Neural crest cell (in vitro differentiated cells): ENCODE results near the gene SLC35F6. TPM values are rescaled to one million over a fixed set of nuclear protein-coding genes. Genes with fewer than 3 reads are reported as not detected.

Experiments
- DNase-seq: peaks from one replicate; pipeline ENCODE4 v3.0.0; 2021; ENCODE audit warnings: low read depth, mixed read lengths, low spot score
- H3K27ac Mint-ChIP-seq: one replicate; pipeline ENCODE4 v1.8.0; 2021; ENCODE audit warnings: mild to moderate bottlenecking, mixed read lengths; ENCODE audit not compliant: unreplicated experiment
- H3K27me3 Mint-ChIP-seq: 2 replicates; pipeline ENCODE4 v1.8.0; 2021; ENCODE audit warnings: low read depth, mild to moderate bottlenecking, mixed read lengths
- H3K36me3 Mint-ChIP-seq: 2 replicates; pipeline ENCODE4 v1.8.0; 2021; ENCODE audit warnings: low read depth, mild to moderate bottlenecking, mixed read lengths
- H3K4me1 Mint-ChIP-seq: 2 replicates; pipeline ENCODE4 v1.8.0; 2021; ENCODE audit warnings: mixed read lengths
- H3K4me3 Mint-ChIP-seq: one replicate; pipeline ENCODE4 v1.8.0; 2021; ENCODE audit warnings: mild to moderate bottlenecking, mixed read lengths
- H3K9me3 Mint-ChIP-seq: 2 replicates; pipeline ENCODE4 v1.8.0; 2021; ENCODE audit warnings: mixed read lengths
- CTCF ChIP-seq: fragments of 200-600 bp; sonication (generic); conservative IDR thresholded peaks from 2 replicates; pipeline ENCODE4 v1.5.0; 2021; ENCODE audit warnings: antibody characterized with exemption, mild to moderate bottlenecking
- total RNA-seq: library from RNA; stranded (reverse); gene quantifications from 2 replicates; pipeline ENCODE4 v1.2.1, GENCODE V29; 2021

SLC35F6 gene
- total RNA-seq, 1 donor from 2014 or later = 30.6 TPM

GRCh38 chr2:26739514-26739913 lies 24.6 kb upstream of the SLC35F6 start:
- no peaks in the 10 kb centered on the region for H3K9me3 Mint-ChIP-seq
- no peak for TF ChIP-seq CTCF
- H3K27ac Mint-ChIP-seq = no peak overlapping the region
- H3K4me3 Mint-ChIP-seq = no peak overlapping the region
- no peaks in the 10 kb centered on the region for H3K27me3 Mint-ChIP-seq
- H3K4me1 Mint-ChIP-seq = peaks cover 27% of the 10 kb centered on the region
- no peaks in the 10 kb centered on the region for H3K36me3 Mint-ChIP-seq
- DNase-seq = no peak

- Mint-ChIP-seq H3K27ac (no peak overlapping the region), H3K36me3 (no peaks in the 10 kb centered on the region), H3K27me3 (no peaks in the 10 kb centered on the region), H3K4me3 (no peak overlapping the region), H3K9me3 (no peaks in the 10 kb centered on the region), H3K4me1 (peaks cover 22% of the 10 kb centered on the region)
- no peak for TF ChIP-seq CTCF
- no peak for DNase-seq
These were observed 23.7 kb upstream of the SLC35F6 start for GRCh38 chr2:26740346-26740745.

- no peak for DNase-seq
- TF ChIP-seq CTCF = no peak
- Mint-ChIP-seq H3K27ac (no peak overlapping the region), H3K27me3 (no peaks in the 10 kb centered on the region), H3K4me3 (no peak overlapping the region), H3K4me1 (peaks cover 17% of the 10 kb centered on the region), H3K9me3 (no peaks in the 10 kb centered on the region), H3K36me3 (no peaks in the 10 kb centered on the region)
These were observed 23.2 kb upstream of the SLC35F6 start for GRCh38 chr2:26740890-26741302.

- DNase-seq = no peak
- Mint-ChIP-seq H3K27me3 (no peaks in the 10 kb centered on the region), H3K4me1 (peaks cover 6% of the 10 kb centered on the region), H3K36me3 (no peaks in the 10 kb centered on the region), H3K9me3 (no peaks in the 10 kb centered on the region), H3K27ac (no peak overlapping the region), H3K4me3 (no peak overlapping the region)
- no peak for TF ChIP-seq CTCF
These were observed 21.9 kb upstream of the SLC35F6 start for GRCh38 chr2:26742048-26742770.

- TF ChIP-seq CTCF = no peak
- Mint-ChIP-seq H3K27ac (no peak overlapping the region), H3K4me3 (no peak overlapping the region), H3K27me3 (no peaks in the 10 kb centered on the region), H3K4me1 (peaks cover 4% of the 10 kb centered on the region), H3K9me3 (no peaks in the 10 kb centered on the region), H3K36me3 (no peaks in the 10 kb centered on the region)
- no peak for DNase-seq
These were observed 20.2 kb upstream of the SLC35F6 start for GRCh38 chr2:26743852-26744251.
